Stimulated activated CD4-positive, alpha-beta T cell treated with anti-CD3 and anti-CD28 coated beads, Interleukin-1b, Interleukin-23, amount 100 ng/mL, for 4 hours (primary cell): ENCODE data around the gene POLR3B.
"Not testable (repeated sequence)": the region's sequence is repeated elsewhere in the genome, so short reads cannot be mapped to it uniquely, and the experiment has no call there.

Experiments
- DNase-seq, 2 donors: peaks; one replicate each; pipeline ENCODE4 v3.0.0-alpha.2; 2020; ENCODE audit warnings: low read depth in 2 of 2

POLR3B gene

GRCh38 chr12:106357549-106358395 lies at the start of gene POLR3B:
Gene POLR3B, plus strand, starts transcription at chr12:106357748. Its CDS starts 132 bp downstream, at chr12:106357880.
- DNase-seq = peak; percentile 90 to 94

GRCh38 chr12:106308121-106308520 lies 49.4 kb upstream of the POLR3B start:
- DNase-seq = no peak

- no peak for DNase-seq
Measured at GRCh38 chr12:106308611-106309010, 48.9 kb upstream of the POLR3B start.

- no peak for DNase-seq
Measured at GRCh38 chr12:106309671-106310505, 47.7 kb upstream of the POLR3B start.

GRCh38 chr12:106310687-106311086 lies 46.9 kb upstream of the POLR3B start:
- DNase-seq = no peak

- DNase-seq = no peak
Measured at GRCh38 chr12:106311139-106311538, 46.4 kb upstream of the POLR3B start.

GRCh38 chr12:106313413-106313812 lies 44.1 kb upstream of the POLR3B start:
- not testable (repeated sequence) for DNase-seq

- no peak for DNase-seq
Measured at GRCh38 chr12:106315523-106315922, 42.0 kb upstream of the POLR3B start.

GRCh38 chr12:106317406-106318082 lies 40.0 kb upstream of the POLR3B start:
- no peak for DNase-seq

- DNase-seq = no peak
Measured at GRCh38 chr12:106321139-106321850, 36.3 kb upstream of the POLR3B start.

- no peak for DNase-seq
Measured at GRCh38 chr12:106323537-106323936, 34.0 kb upstream of the POLR3B start.

GRCh38 chr12:106327309-106327869 lies 30.2 kb upstream of the POLR3B start:
- DNase-seq = no peak

GRCh38 chr12:106328735-106329134 lies 28.8 kb upstream of the POLR3B start:
- DNase-seq = no peak

- no peak for DNase-seq
Measured at GRCh38 chr12:106329231-106329982, 28.1 kb upstream of the POLR3B start.

GRCh38 chr12:106331599-106331998 lies 25.9 kb upstream of the POLR3B start:
- DNase-seq = no peak

- DNase-seq = no peak
Measured at GRCh38 chr12:106332536-106332935, 25.0 kb upstream of the POLR3B start.

GRCh38 chr12:106333010-106333409 lies 24.5 kb upstream of the POLR3B start:
- no peak for DNase-seq

- no peak for DNase-seq
Measured at GRCh38 chr12:106333756-106334155, 23.8 kb upstream of the POLR3B start.

GRCh38 chr12:106341086-106341877 lies 16.3 kb upstream of the POLR3B start:
- no peak for DNase-seq
